ENCODE results near the gene BORCS8. TPM values are rescaled to one million over a fixed set of nuclear protein-coding genes. Genes with fewer than 3 reads are reported as not detected.

The BORCS8 gene
- total RNA-seq, 1 experiment from 2014 or later = 37.7 TPM

DNA sequence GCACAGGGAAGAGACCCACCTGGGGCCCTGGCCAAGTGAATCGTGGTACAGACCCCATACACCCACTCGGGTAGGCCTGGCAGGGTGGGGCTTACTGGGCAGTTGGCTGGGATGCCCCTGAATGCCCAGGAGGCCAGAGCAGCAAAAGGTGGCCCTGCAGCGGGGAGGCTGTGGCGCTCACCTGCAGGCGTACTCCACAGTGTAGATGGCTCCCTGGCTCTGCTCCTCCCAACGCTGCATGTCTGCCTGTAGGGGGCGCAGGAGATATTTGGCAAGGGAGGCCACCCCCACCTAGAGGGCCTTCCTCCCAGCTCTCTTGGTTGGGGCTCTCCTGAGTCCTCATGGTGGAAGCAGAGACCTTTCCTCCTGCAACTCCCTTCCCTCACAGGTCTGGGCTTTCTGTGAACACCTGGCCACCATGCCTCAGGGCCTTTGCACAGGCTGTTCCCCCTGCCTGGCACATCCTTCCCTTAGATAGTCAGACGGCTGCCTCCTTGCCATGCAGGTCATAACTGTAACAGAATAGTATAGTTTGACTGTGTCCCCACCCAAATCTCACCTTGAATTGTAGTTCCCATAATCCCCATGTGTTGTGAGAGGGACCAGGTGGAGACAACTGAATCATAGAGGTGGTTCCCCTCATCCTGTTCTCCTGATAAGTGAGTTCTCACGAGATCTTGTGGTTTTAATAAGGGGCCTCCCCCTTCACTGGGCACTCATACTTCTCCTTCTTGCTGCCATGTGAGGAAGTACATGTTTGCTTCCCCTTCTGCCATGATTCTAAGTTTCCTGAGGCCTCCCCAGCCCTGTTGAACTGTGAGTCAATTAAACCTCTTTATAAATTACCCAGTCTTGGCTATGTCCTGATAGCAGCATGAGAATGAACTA, 5.9 kb downstream of the BORCS8 start:
- intact Hi-C loops (cut with micrococcal nuclease; ENCODE audit: unreplicated experiment) = loop anchor here (1.0 kb wide), 1 partner anchor 156 kb away; no protein-coding TSS in a partner anchor
- Histone ChIP-seq H3K4me1 (no peaks in the 10 kb centered on the region), H3K4me3 (ENCODE audit: low read depth, low read length) (no peak overlapping the region), H3K9me3 (no peaks in the 10 kb centered on the region), H3K36me3 (ENCODE audit: control insufficient read depth, insufficient read depth, low read length) (no peaks in the 10 kb centered on the region), H3K27me3 (replicated peaks; ENCODE audit: control insufficient read depth, insufficient read depth, low read length) (no peaks in the 10 kb centered on the region)
- CTCF ChIA-PET = interaction anchor here (0.6 kb wide), 1 partner anchor 156 kb away, joined by 3 read pairs; no protein-coding TSS in a partner anchor
- no peaks in the 10 kb centered on the region for H3K4me1 Mint-ChIP-seq (ENCODE audit: low read depth, unreplicated experiment)
- H3K27ac Mint-ChIP-seq (ENCODE audit: unreplicated experiment) = no peak overlapping the region
- no peaks in the 10 kb centered on the region for H3K9me3 Mint-ChIP-seq (ENCODE audit: unreplicated experiment)
- peak; percentile 66 to 67 for DNase-seq
- peaks cover 36% of the 10 kb centered on the region for H3K36me3 Mint-ChIP-seq (ENCODE audit: insufficient read depth, unreplicated experiment)
- TF ChIP-seq CTCF (IDR thresholded peaks at IDR 0.05; ENCODE audit: insufficient read depth in 1 of 2, low read depth in 1 of 2, low read length in 1 of 2, severe bottlenecking in 1 of 2, unreplicated experiment in 1 of 2) = peak; percentile 53 to 68
- H3K4me3 Mint-ChIP-seq (ENCODE audit: unreplicated experiment) = no peak overlapping the region
- no TSS peak for BruUV-seq (replicated peaks)
- POLR2A ChIA-PET = no interaction called here
- H3K27me3 Mint-ChIP-seq (ENCODE audit: insufficient read depth, unreplicated experiment) = no peaks in the 10 kb centered on the region

DNA sequence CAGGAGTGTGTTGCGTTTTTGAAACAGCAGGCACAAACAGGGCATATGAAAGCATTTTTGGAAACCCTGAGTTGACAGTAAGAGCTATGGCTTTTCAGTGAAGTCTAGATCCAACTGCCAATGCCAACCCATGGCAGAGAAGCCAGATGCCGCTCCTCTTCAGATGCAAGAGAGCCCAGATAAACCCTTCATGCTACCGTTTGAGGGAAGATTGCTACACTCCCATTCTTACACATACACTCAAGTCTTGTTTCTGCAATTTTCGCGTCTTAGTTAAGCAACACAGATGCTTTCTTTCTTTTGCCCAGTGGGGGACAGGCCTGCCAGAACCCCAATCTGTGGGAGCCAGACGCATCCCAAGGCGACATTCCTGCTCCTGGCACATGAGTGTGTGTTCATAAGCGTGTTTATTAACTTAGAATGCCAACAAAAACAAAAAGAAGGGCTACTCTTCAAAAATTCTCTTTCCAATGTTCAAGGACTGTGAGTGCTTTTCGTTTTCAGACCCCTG, 10.4 kb downstream of the BORCS8 start:
- no peak overlapping the region for H3K27ac Mint-ChIP-seq (ENCODE audit: unreplicated experiment)
- intact Hi-C loops (cut with micrococcal nuclease; ENCODE audit: unreplicated experiment) = no loop called here
- H3K9me3 ChIP-seq = no peaks in the 10 kb centered on the region
- DNase-seq = no peak
- H3K4me3 ChIP-seq (ENCODE audit: low read depth, low read length) = no peak overlapping the region
- H3K4me1 Mint-ChIP-seq (ENCODE audit: low read depth, unreplicated experiment) = no peaks in the 10 kb centered on the region
- H3K4me1 ChIP-seq = no peaks in the 10 kb centered on the region
- ChIA-PET POLR2A (no interaction called here), CTCF (interaction anchor here (0.6 kb wide), 1 partner anchor 38 kb away, joined by 3 read pairs; no protein-coding TSS in a partner anchor)
- no peak overlapping the region for H3K4me3 Mint-ChIP-seq (ENCODE audit: unreplicated experiment)
- H3K36me3 ChIP-seq (ENCODE audit: control insufficient read depth, insufficient read depth, low read length) = no peaks in the 10 kb centered on the region; the same call in 1 of the 2 replicates
- no peaks in the 10 kb centered on the region for H3K27me3 ChIP-seq (replicated peaks; ENCODE audit: control insufficient read depth, insufficient read depth, low read length)
- H3K36me3 Mint-ChIP-seq (ENCODE audit: insufficient read depth, unreplicated experiment) = peaks cover 38% of the 10 kb centered on the region
- H3K27me3 Mint-ChIP-seq (ENCODE audit: insufficient read depth, unreplicated experiment) = no peaks in the 10 kb centered on the region
- BruUV-seq (replicated peaks) = no TSS peak
- TF ChIP-seq CTCF (IDR thresholded peaks at IDR 0.05; ENCODE audit: insufficient read depth in 1 of 2, low read depth in 1 of 2, low read length in 1 of 2, severe bottlenecking in 1 of 2, unreplicated experiment in 1 of 2) = no peak
- no peaks in the 10 kb centered on the region for H3K9me3 Mint-ChIP-seq (ENCODE audit: unreplicated experiment)

DNA sequence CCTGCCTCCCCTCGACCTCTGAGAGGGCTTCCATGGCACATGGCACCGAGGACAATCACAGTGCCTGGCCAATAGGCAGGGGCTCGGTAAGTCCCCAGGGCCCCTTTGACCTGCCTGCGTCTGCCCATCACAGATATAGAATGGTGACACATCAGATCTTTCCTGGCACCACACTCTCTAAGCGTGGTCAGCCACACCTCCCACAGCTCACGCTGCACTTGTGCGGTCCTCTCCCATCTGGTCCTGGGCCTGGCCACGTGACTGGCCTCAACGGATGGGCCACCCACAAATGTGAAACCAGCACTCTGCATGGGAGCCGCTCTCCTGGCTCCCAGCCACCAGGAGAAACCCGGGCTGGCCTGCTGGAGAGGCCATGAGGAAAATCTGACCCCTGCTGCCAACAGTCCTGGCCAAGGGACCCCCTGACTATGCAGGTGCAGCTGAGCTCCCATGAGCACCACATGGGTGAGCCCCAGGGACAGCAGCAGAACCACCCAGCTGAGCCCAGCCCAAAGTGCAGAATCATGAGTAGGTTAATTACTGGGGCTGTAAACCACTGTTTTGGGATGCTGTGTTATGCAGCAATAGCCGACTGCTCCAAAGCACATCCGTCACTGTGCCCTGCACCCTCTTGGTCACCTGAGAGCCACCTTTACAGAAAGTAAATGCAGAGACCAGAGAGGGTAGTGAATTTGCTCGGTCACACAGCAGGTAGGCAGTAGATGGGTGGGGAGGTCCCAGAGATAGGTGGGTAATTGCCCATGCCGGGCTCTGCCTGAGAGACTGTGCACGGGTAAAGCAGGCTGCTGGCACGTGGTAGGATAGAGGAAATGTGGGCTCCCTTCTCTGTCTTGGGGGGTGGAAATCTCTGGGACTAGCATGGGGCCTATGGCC, 12.2 kb downstream of the BORCS8 start:
- no peaks in the 10 kb centered on the region for H3K27me3 Mint-ChIP-seq (ENCODE audit: insufficient read depth, unreplicated experiment)
- H3K4me1 ChIP-seq = no peaks in the 10 kb centered on the region
- no peak for DNase-seq
- H3K36me3 ChIP-seq (ENCODE audit: control insufficient read depth, insufficient read depth, low read length) = no peaks in the 10 kb centered on the region; the same call in 1 of the 2 replicates
- H3K36me3 Mint-ChIP-seq (ENCODE audit: insufficient read depth, unreplicated experiment) = peaks cover 30% of the 10 kb centered on the region
- H3K9me3 Mint-ChIP-seq (ENCODE audit: unreplicated experiment) = no peaks in the 10 kb centered on the region
- no peak overlapping the region for H3K27ac Mint-ChIP-seq (ENCODE audit: unreplicated experiment)
- no peaks in the 10 kb centered on the region for H3K9me3 ChIP-seq
- TSS peak; percentile 16 for BruUV-seq (replicated peaks)
- no peaks in the 10 kb centered on the region for H3K4me1 Mint-ChIP-seq (ENCODE audit: low read depth, unreplicated experiment)
- no peak overlapping the region for H3K4me3 Mint-ChIP-seq (ENCODE audit: unreplicated experiment)
- ChIA-PET POLR2A (no interaction called here), CTCF (no interaction called here)
- no peak overlapping the region for H3K4me3 ChIP-seq (ENCODE audit: low read depth, low read length)
- no peaks in the 10 kb centered on the region for H3K27me3 ChIP-seq (replicated peaks; ENCODE audit: control insufficient read depth, insufficient read depth, low read length)
- intact Hi-C loops (cut with micrococcal nuclease; ENCODE audit: unreplicated experiment) = no loop called here
- no peak for TF ChIP-seq CTCF (IDR thresholded peaks at IDR 0.05; ENCODE audit: insufficient read depth in 1 of 2, low read depth in 1 of 2, low read length in 1 of 2, severe bottlenecking in 1 of 2, unreplicated experiment in 1 of 2)
